ENCODE results near the gene TLL2. TPM values are rescaled to one million over a fixed set of nuclear protein-coding genes. Genes with fewer than 3 reads are reported as not detected.

Gene TLL2
- total RNA-seq, 4 donors from 2014 or later, result 0.20 to 1.1 (median 0.66) TPM

GRCh38 chr10:96488161-96488935 lies 25.4 kb downstream of the TLL2 start:
- Histone ChIP-seq H3K27me3 (no peaks in the 10 kb centered on the region), H3K27ac (no peak overlapping the region), H3K4me1 (no peaks in the 10 kb centered on the region), H3K36me3 (no peaks in the 10 kb centered on the region), H3K4me3 (no peak overlapping the region), H3K9me3 (no peaks in the 10 kb centered on the region)
- WGBS, 2 donors, result 89 to 92% methylated on average over 11 to 12 of the region's 14 CpGs
- TF ChIP-seq POLR2A (IDR thresholded peaks at IDR 0.05), result no peak
- TF ChIP-seq EP300 (IDR thresholded peaks at IDR 0.05), result no peak
- no peak for TF ChIP-seq CTCF (IDR thresholded peaks at IDR 0.05)
- DNase-seq (ENCODE audit: low spot score in 2 of 2), result no peak

GRCh38 chr10:96482815-96483588 lies 30.7 kb downstream of the TLL2 start:
- Histone ChIP-seq H3K27me3 (peaks cover 0 to 4% of the 10 kb centered on the region in 2 donors), H3K9me3 (no peaks in the 10 kb centered on the region), H3K36me3 (no peaks in the 10 kb centered on the region), H3K4me3 (no peak overlapping the region), H3K27ac (no peak overlapping the region), H3K4me1 (no peaks in the 10 kb centered on the region)
- 74 to 88% methylated on average over 4 of the region's 4 CpGs for WGBS, 2 donors
- TF ChIP-seq POLR2A (IDR thresholded peaks at IDR 0.05), result no peak
- no peak for TF ChIP-seq EP300 (IDR thresholded peaks at IDR 0.05)
- TF ChIP-seq CTCF (IDR thresholded peaks at IDR 0.05), result no peak
- no peak for DNase-seq (ENCODE audit: low spot score in 2 of 2)

DNA sequence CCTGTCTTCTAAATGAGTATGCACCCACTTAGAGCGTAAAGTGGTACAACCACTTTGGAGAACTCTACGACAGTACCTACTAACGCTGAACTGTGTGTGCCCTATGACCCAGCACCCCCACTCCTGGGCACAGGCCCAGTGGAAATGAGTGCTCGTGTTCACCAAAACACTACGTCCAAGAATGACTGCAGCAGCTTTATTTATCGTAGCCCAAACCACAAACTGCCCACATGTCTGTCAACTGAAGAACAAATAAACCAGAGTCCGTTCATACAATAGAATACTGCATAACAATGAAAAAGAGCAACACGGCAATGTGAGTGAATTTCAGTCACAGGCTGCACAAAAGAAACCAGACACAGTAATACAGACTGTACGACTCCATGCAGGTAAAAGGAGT lies 35.4 kb downstream of the TLL2 start:
- no peak for TF ChIP-seq EP300 (IDR thresholded peaks at IDR 0.05)
- TF ChIP-seq POLR2A (IDR thresholded peaks at IDR 0.05), result no peak
- no peak for TF ChIP-seq CTCF (IDR thresholded peaks at IDR 0.05)
- WGBS, 2 donors, result 73 to 74% methylated on average over 9 of the region's 9 CpGs
- DNase-seq (ENCODE audit: low spot score in 2 of 2), result no peak

GRCh38 chr10:96473866-96474265 lies 39.9 kb downstream of the TLL2 start:
- H3K4me1 ChIP-seq, result no peaks in the 10 kb centered on the region
- DNase-seq (ENCODE audit: low spot score in 2 of 2), result no peak
- H3K9me3 ChIP-seq, result peaks cover 0 to 7% (median 0%) of the 10 kb centered on the region in 4 donors
- no peak overlapping the region for H3K4me3 ChIP-seq
- no peaks in the 10 kb centered on the region for H3K27me3 ChIP-seq
- TF ChIP-seq EP300 (IDR thresholded peaks at IDR 0.05), result no peak
- TF ChIP-seq CTCF (IDR thresholded peaks at IDR 0.05), result no peak
- TF ChIP-seq POLR2A (IDR thresholded peaks at IDR 0.05), result no peak
- no peak overlapping the region for H3K27ac ChIP-seq
- 44 to 53% methylated on average over 9 of the region's 9 CpGs for WGBS, 2 donors
- no peaks in the 10 kb centered on the region for H3K36me3 ChIP-seq

More for the DNA sequence above, 35.4 kb downstream of the TLL2 start:
- peaks cover 0 to 4% of the 10 kb centered on the region in 2 donors for H3K27me3 ChIP-seq
- H3K4me1 ChIP-seq, result no peaks in the 10 kb centered on the region
- H3K9me3 ChIP-seq, result peaks cover 0 to 7% (median 0%) of the 10 kb centered on the region in 4 donors
- H3K4me3 ChIP-seq, result no peak overlapping the region
- no peak overlapping the region for H3K27ac ChIP-seq
- no peaks in the 10 kb centered on the region for H3K36me3 ChIP-seq

All from tibial nerve (tissue), 4 donors.